Uterus (tissue), 4 donors: ENCODE measurements around the gene OR4C45. TPM values are rescaled to one million over a fixed set of nuclear protein-coding genes. Genes with fewer than 3 reads are reported as not detected.

Experiments used
- total RNA-seq, 4 donors: library from RNA; depleted of rRNA in 3 of 4; stranded (reverse); fragments of >200 nt in 3 of 4; gene quantifications; one replicate each; pipeline versions ENCODE4 v1.1.0 to v1.2.4, GENCODE V29; 2014 to 2023
- donor health status: DM: yes; HTN: yes; CAD: no.

Gene OR4C45
- total RNA-seq, 4 donors from 2014 or later, result not detected

Other genes starting within 250 kb of the OR4C45 start
- gene OR4C13, start 80.5 kb upstream of the OR4C45 start, total RNA-seq, result not detected
- not detected for gene OR4C12, start 50.3 kb upstream of the OR4C45 start, total RNA-seq